PC-9 (cell line): ENCODE data around the gene ELOA. TPM values are rescaled to one million over a fixed set of nuclear protein-coding genes. Genes with fewer than 3 reads are reported as not detected.
"Not testable (repeated sequence)": the region's sequence is repeated elsewhere in the genome, so short reads cannot be mapped to it uniquely, and the experiment has no call there.

Experiments used
- BruUV-seq: library from RNA; stranded (reverse); fragments of 400-500 nt; replicated peaks from 2 replicates; lab custom pipeline; 2021; lab: Mats Ljungman, UMichigan
- CTCF ChIA-PET: fragments of 300-600 bp; sonication (Branson Sonifier 250); formaldehyde crosslinking; loops from one replicate; lab custom pipeline; 2022; ENCODE audit warnings: antibody characterized with exemption; lab: Charles Lee
- POLR2A ChIA-PET: fragments of 300-600 bp; sonication (Branson Sonifier 250); formaldehyde crosslinking; loops from one replicate; lab custom pipeline; 2022; ENCODE audit warnings: antibody characterized with exemption; ENCODE audit not compliant: unreplicated experiment; lab: Charles Lee
- DNase-seq, 2 experiments: peaks; one replicate each; pipeline versions ENCODE4 v3.0.0 to v3.0.0-alpha.2; 2015 to 2022; ENCODE audit warnings: mixed read lengths in 1 of 2
- H2AFZ ChIP-seq: fragments of 200-600 bp; sonication (generic); 2 replicates; pipeline ENCODE4 v1.8.1; 2017; ENCODE audit warnings: antibody characterized with exemption
- H3F3A ChIP-seq: fragments of 200-600 bp; sonication (generic); 2 replicates; pipeline ENCODE4 v1.8.1; 2017; ENCODE audit warnings: antibody characterized with exemption, mild to moderate bottlenecking, low read depth; ENCODE audit not compliant: insufficient read depth
- H3K27ac ChIP-seq: fragments of 200-600 bp; sonication (generic); 2 replicates; pipeline ENCODE4 v1.6.1; 2016; ENCODE audit warnings: mixed run types
- H3K27me3 ChIP-seq: fragments of 200-600 bp; sonication (generic); 2 replicates; pipeline ENCODE4 v1.6.1; 2016; ENCODE audit warnings: low read depth, mixed run types; ENCODE audit not compliant: insufficient read depth
- H3K36me3 ChIP-seq: fragments of 200-600 bp; sonication (generic); 2 replicates; pipeline ENCODE4 v1.6.1; 2016; ENCODE audit warnings: low read depth, mixed run types
- H3K4me1 ChIP-seq: fragments of 200-600 bp; sonication (generic); replicated peaks from 2 replicates; pipeline ENCODE4 v1.6.1; 2016; ENCODE audit warnings: mixed run types; ENCODE audit not compliant: insufficient read depth
- H3K4me2 ChIP-seq: fragments of 200-600 bp; sonication (generic); 2 replicates; pipeline ENCODE4 v1.6.1; 2017; ENCODE audit warnings: mixed run types
- H3K4me3 ChIP-seq: fragments of 200-600 bp; sonication (generic); 2 replicates; pipeline ENCODE4 v1.6.1; 2016; ENCODE audit warnings: mixed run types
- H3K79me2 ChIP-seq: fragments of 200-600 bp; sonication (generic); 2 replicates; pipeline ENCODE4 v1.6.1; 2017; ENCODE audit warnings: low read depth, mixed run types
- H3K9me2 ChIP-seq: fragments of 200-600 bp; sonication (generic); 2 replicates; pipeline ENCODE4 v1.8.1; 2017; ENCODE audit warnings: mild to moderate bottlenecking; ENCODE audit not compliant: insufficient read depth
- H3K9me3 ChIP-seq: fragments of 200-600 bp; sonication (generic); 2 replicates; pipeline ENCODE4 v1.8.1; 2016; ENCODE audit warnings: low read depth; ENCODE audit not compliant: insufficient read depth
- H4K20me1 ChIP-seq: fragments of 200-600 bp; sonication (generic); 2 replicates; pipeline ENCODE4 v1.8.1; 2017; ENCODE audit not compliant: insufficient read depth
- CTCF ChIP-seq: fragments of 200-600 bp; sonication (generic); conservative IDR thresholded peaks from 2 replicates; pipeline ENCODE4 v1.6.1; 2017; ENCODE audit warnings: mixed run types, antibody characterized with exemption, mild to moderate bottlenecking, moderate library complexity
- EZH2 ChIP-seq: fragments of 200-600 bp; sonication (generic); IDR thresholded peaks from 2 replicates; pipeline ENCODE4 v1.8.0; 2017; ENCODE audit warnings: antibody characterized with exemption, low read depth
- intact Hi-C: fragments of 100-400 bp; cut with micrococcal nuclease; formaldehyde crosslinking; loops from one replicate; pipeline ENCODE4 v1.10.0; 2022; ENCODE audit not compliant: unreplicated experiment
- total RNA-seq: library from RNA; stranded (reverse); gene quantifications from 2 replicates; pipeline ENCODE4 v1.2.3, GENCODE V29; 2021

Gene ELOA
- total RNA-seq, 1 experiment from 2014 or later = 26.2 TPM

GRCh38 chr1:23732363-23733224 lies 10.7 kb upstream of the ELOA start:
- ChIA-PET CTCF (no interaction called here), POLR2A (no interaction called here)
- H3K4me3 ChIP-seq = no peak overlapping the region
- no peaks in the 10 kb centered on the region for H4K20me1 ChIP-seq
- no peak overlapping the region for H2AFZ ChIP-seq
- no peaks in the 10 kb centered on the region for H3K27me3 ChIP-seq
- BruUV-seq = no TSS peak
- H3K79me2 ChIP-seq = no peaks in the 10 kb centered on the region
- no peak for DNase-seq
- H3K9me2 ChIP-seq = no peaks in the 10 kb centered on the region
- H3K27ac ChIP-seq = no peak overlapping the region
- no peaks in the 10 kb centered on the region for H3K4me1 ChIP-seq
- no peaks in the 10 kb centered on the region for H3K9me3 ChIP-seq
- H3K4me2 ChIP-seq = no peak overlapping the region
- no peaks in the 10 kb centered on the region for H3F3A ChIP-seq
- no peaks in the 10 kb centered on the region for H3K36me3 ChIP-seq
- intact Hi-C loops = no loop called here
- no peak for TF ChIP-seq CTCF
- TF ChIP-seq EZH2 = no peak

- POLR2A ChIA-PET, H3K9me3 ChIP-seq, H3K27me3 ChIP-seq, H3K9me2 ChIP-seq, H3K4me1 ChIP-seq, H3K4me3 ChIP-seq, DNase-seq, H2AFZ ChIP-seq, H3K27ac ChIP-seq, H3K36me3 ChIP-seq, H4K20me1 ChIP-seq, H3K79me2 ChIP-seq, H3K4me2 ChIP-seq, H3F3A ChIP-seq, intact Hi-C loops, BruUV-seq: not testable (repeated sequence)
- CTCF ChIA-PET = interaction anchor here (0.6 kb wide), 1 partner anchor 727 kb away, joined by 6 read pairs; no protein-coding TSS in a partner anchor
Observed at GRCh38 chr1:23733281-23733680, 10.0 kb upstream of the ELOA start.

DNA sequence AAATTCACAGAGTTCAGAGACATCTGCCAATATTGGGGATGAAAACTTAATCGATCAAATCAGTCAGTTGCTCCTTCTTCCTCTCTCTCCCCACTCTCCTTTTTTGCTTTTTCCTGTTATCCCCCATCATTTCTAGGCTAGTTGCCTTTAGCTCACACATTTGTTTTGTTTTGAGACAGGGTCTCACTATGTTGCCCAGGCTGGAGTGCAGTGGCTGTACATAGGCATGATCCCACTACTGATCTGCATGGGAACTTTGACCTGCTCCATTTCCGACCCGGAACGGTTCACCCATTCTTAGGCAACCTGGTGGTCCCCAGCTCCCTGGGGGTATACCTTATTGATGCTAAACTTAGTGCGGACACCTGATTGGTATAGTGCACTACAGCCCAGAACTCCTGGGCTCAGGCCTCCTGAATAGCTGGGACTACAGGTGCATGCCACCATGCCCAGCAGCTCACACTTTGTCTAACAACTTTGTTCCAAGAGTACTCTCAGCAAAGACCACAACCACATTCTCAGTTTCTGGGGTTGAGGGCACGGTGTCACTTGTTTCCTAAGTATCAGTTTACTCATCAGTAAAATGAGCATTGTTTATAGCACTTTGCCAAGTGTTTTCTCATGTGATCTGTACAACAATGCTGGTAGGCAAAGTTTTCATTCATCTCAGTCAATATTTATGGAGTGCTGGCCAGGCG lies 6.7 kb upstream of the ELOA start:
- intact Hi-C loops = no loop called here
- no peak overlapping the region for H3K4me3 ChIP-seq
- ChIA-PET CTCF (no interaction called here), POLR2A (interaction anchor here (0.6 to 0.7 kb wide), 2 partner anchors 151 to 195 kb away, joined by 4 to 21 read pairs; no protein-coding TSS in a partner anchor)
- no peaks in the 10 kb centered on the region for H3K4me1 ChIP-seq
- TF ChIP-seq CTCF = no peak
- TF ChIP-seq EZH2 = no peak
- no peak overlapping the region for H3K4me2 ChIP-seq
- no peak overlapping the region for H2AFZ ChIP-seq
- no peaks in the 10 kb centered on the region for H3K27me3 ChIP-seq
- no peak overlapping the region for H3K27ac ChIP-seq
- no peak for DNase-seq
- no peaks in the 10 kb centered on the region for H3K36me3 ChIP-seq
- no peaks in the 10 kb centered on the region for H4K20me1 ChIP-seq
- H3K79me2 ChIP-seq = no peaks in the 10 kb centered on the region
- H3F3A ChIP-seq = peaks cover 1% of the 10 kb centered on the region; the same call in 1 of the 2 replicates
- BruUV-seq = no TSS peak
- no peaks in the 10 kb centered on the region for H3K9me3 ChIP-seq
- no peaks in the 10 kb centered on the region for H3K9me2 ChIP-seq
